Activated CD8-positive, alpha-beta T cell treated with anti-CD3 and anti-CD28 coated beads for 36 hours (primary cell): ENCODE results near the gene GRAMD1B. TPM values are rescaled to one million over a fixed set of nuclear protein-coding genes. Genes with fewer than 3 reads are reported as not detected.

ENCODE experiments used
- ATAC-seq: fragments of 200-7000 bp; cut with Tn5 transposase; one replicate; pipeline ENCODE4 v1.10.0; 2021; ENCODE audit warnings: mild to moderate bottlenecking, moderate library complexity
- CTCF ChIA-PET: fragments of 350-600 bp; sonication (Branson Sonifier 250); formaldehyde crosslinking; loops from one replicate; lab custom pipeline; 2021; ENCODE audit warnings: antibody characterized with exemption; lab: Charles Lee
- POLR2A ChIA-PET: fragments of 350-600 bp; sonication (Branson Sonifier 250); formaldehyde crosslinking; loops from one replicate; lab custom pipeline; 2021; ENCODE audit warnings: antibody characterized with exemption; lab: Charles Lee
- DNase-seq: peaks from one replicate; pipeline ENCODE4 v3.0.0-alpha.2; 2020
- H3K27ac Mint-ChIP-seq: one replicate; pipeline ENCODE4 v1.8.0; 2021; ENCODE audit warnings: mild to moderate bottlenecking, mixed read lengths
- H3K27me3 Mint-ChIP-seq: one replicate; pipeline ENCODE4 v1.8.0; 2021; ENCODE audit warnings: mixed read lengths
- H3K36me3 Mint-ChIP-seq: one replicate; pipeline ENCODE4 v1.8.0; 2021; ENCODE audit warnings: low read depth, mixed read lengths
- H3K4me1 Mint-ChIP-seq: one replicate; pipeline ENCODE4 v1.8.0; 2021; ENCODE audit warnings: low read depth, mixed read lengths
- H3K4me3 Mint-ChIP-seq: one replicate; pipeline ENCODE4 v1.8.0; 2021; ENCODE audit warnings: mild to moderate bottlenecking, moderate library complexity, mixed read lengths
- H3K9me3 Mint-ChIP-seq: one replicate; pipeline ENCODE4 v1.8.0; 2021; ENCODE audit warnings: mixed read lengths
- CTCF ChIP-seq: fragments of 200-600 bp; IDR thresholded peaks from one replicate; pipeline ENCODE4 v1.8.0; 2022; ENCODE audit warnings: antibody characterized with exemption, mild to moderate bottlenecking
- intact Hi-C: fragments of 100-400 bp; cut with micrococcal nuclease; formaldehyde crosslinking; loops from one replicate; pipeline ENCODE4 v1.10.0; 2022
- total RNA-seq, 2 experiments: library from RNA; stranded (reverse); gene quantifications; one replicate each; pipeline ENCODE4 v1.2.3, GENCODE V29; 2021

Gene GRAMD1B
- total RNA-seq, 2 experiments from 2014 or later: 15.4 to 16.2 TPM

GRCh38 chr11:123587044-123587443 lies 157.0 kb downstream of the GRAMD1B start:
- Mint-ChIP-seq H3K9me3 (no peaks in the 10 kb centered on the region), H3K27ac (no peak overlapping the region), H3K4me3 (no peak overlapping the region), H3K27me3 (no peaks in the 10 kb centered on the region), H3K36me3 (no peaks in the 10 kb centered on the region), H3K4me1 (no peaks in the 10 kb centered on the region)
- intact Hi-C loops: no loop called here
- ChIA-PET CTCF (interaction anchor here (1.1 kb wide), 1 partner anchor 10 kb away, joined by 4 read pairs; no protein-coding TSS in a partner anchor), POLR2A (no interaction called here)
- ATAC-seq (no peak), DNase-seq (no peak)
- no peak for TF ChIP-seq CTCF

- TF ChIP-seq CTCF: no peak
- no peak overlapping the region for H3K4me3 Mint-ChIP-seq
- intact Hi-C loops: no loop called here
- ATAC-seq: no peak
- H3K27ac Mint-ChIP-seq: no peak overlapping the region
- no peaks in the 10 kb centered on the region for H3K4me1 Mint-ChIP-seq
- H3K27me3 Mint-ChIP-seq: no peaks in the 10 kb centered on the region
- no peaks in the 10 kb centered on the region for H3K9me3 Mint-ChIP-seq
- no peaks in the 10 kb centered on the region for H3K36me3 Mint-ChIP-seq
- POLR2A ChIA-PET: no interaction called here
- DNase-seq: no peak
- CTCF ChIA-PET: no interaction called here
Observed at GRCh38 chr11:123587559-123587958, 157.5 kb downstream of the GRAMD1B start.

- Mint-ChIP-seq H3K36me3 (no peaks in the 10 kb centered on the region), H3K9me3 (no peaks in the 10 kb centered on the region), H3K27ac (no peak overlapping the region), H3K4me1 (no peaks in the 10 kb centered on the region), H3K27me3 (no peaks in the 10 kb centered on the region), H3K4me3 (no peak overlapping the region)
- TF ChIP-seq CTCF: no peak
- DNase-seq: no peak
- intact Hi-C loops: no loop called here
- POLR2A ChIA-PET: no interaction called here
- no peak for ATAC-seq
- CTCF ChIA-PET: interaction anchor here (1.0 kb wide), 1 partner anchor 8 kb away, joined by 3 read pairs; no protein-coding TSS in a partner anchor
Observed at GRCh38 chr11:123588117-123588863, 158.2 kb downstream of the GRAMD1B start.

GRCh38 chr11:123588864-123589262 lies 158.8 kb downstream of the GRAMD1B start:
- ChIA-PET CTCF (interaction anchor here (1.0 kb wide), 1 partner anchor 8 kb away, joined by 3 read pairs; no protein-coding TSS in a partner anchor), POLR2A (no interaction called here)
- H3K4me1 Mint-ChIP-seq: no peaks in the 10 kb centered on the region
- intact Hi-C loops: no loop called here
- no peak for DNase-seq
- no peak overlapping the region for H3K27ac Mint-ChIP-seq
- no peak overlapping the region for H3K4me3 Mint-ChIP-seq
- no peak for ATAC-seq
- no peaks in the 10 kb centered on the region for H3K9me3 Mint-ChIP-seq
- no peaks in the 10 kb centered on the region for H3K36me3 Mint-ChIP-seq
- H3K27me3 Mint-ChIP-seq: no peaks in the 10 kb centered on the region
- TF ChIP-seq CTCF: no peak

- ATAC-seq: no peak
- Mint-ChIP-seq H3K27ac (no peak overlapping the region), H3K4me3 (no peak overlapping the region), H3K36me3 (no peaks in the 10 kb centered on the region), H3K4me1 (no peaks in the 10 kb centered on the region), H3K27me3 (no peaks in the 10 kb centered on the region), H3K9me3 (no peaks in the 10 kb centered on the region)
- no peak for DNase-seq
- ChIA-PET CTCF (interaction anchor here (1.1 to 2.2 kb wide), 2 partner anchors 10 to 14 kb away, joined by 3 to 7 read pairs; no protein-coding TSS in a partner anchor), POLR2A (no interaction called here)
- intact Hi-C loops: no loop called here
- TF ChIP-seq CTCF: no peak
Observed at GRCh38 chr11:123590296-123590912, 160.3 kb downstream of the GRAMD1B start.
